IPS DF 6.9 (cell line): ENCODE measurements around the gene ITGA11.

Experiments used
- DNase-seq: peaks from one replicate; pipeline ENCODE4 v3.0.0-alpha.2; 2013; ENCODE audit warnings: low read depth, low spot score
- H3K27ac ChIP-seq: one replicate; pipeline ENCODE4 v1.5.1; 2013; ENCODE audit warnings: low read length, control low read depth
- H3K27me3 ChIP-seq: 2 replicates; pipeline ENCODE4 v1.6.1; 2013; ENCODE audit warnings: mild to moderate bottlenecking, low read length; ENCODE audit not compliant: control insufficient read depth, insufficient read depth
- H3K36me3 ChIP-seq: 2 replicates; pipeline ENCODE4 v1.6.1; 2013; ENCODE audit warnings: low read length; ENCODE audit not compliant: control insufficient read depth, insufficient read depth
- H3K4me1 ChIP-seq: 2 replicates; pipeline ENCODE4 v1.6.1; 2013; ENCODE audit warnings: low read length; ENCODE audit not compliant: control insufficient read depth, insufficient read depth
- H3K4me3 ChIP-seq: 2 replicates; pipeline ENCODE4 v1.5.1; 2013; ENCODE audit warnings: mild to moderate bottlenecking, low read length
- H3K9me3 ChIP-seq: 2 replicates; pipeline ENCODE4 v1.6.1; 2013; ENCODE audit warnings: low read length, inconsistent platforms; ENCODE audit not compliant: control insufficient read depth, insufficient read depth
- WGBS: extraction: QIAGEN DNeasy Blood & Tissue Kit; methylation state at CpG from one replicate; pipeline ENCODE4 v1.1.7; 2013; ENCODE audit warnings: mixed read lengths, missing lambda C conversion rate; ENCODE audit not compliant: insufficient read length, insufficient coverage; 5-methylcytosine and 5-hydroxymethylcytosine counted together

ITGA11 gene

GRCh38 chr15:68298882-68299381 is 133.0 kb downstream of the ITGA11 start:
- no peak for DNase-seq
- no CpG with 5 or more reads among the region's 6 CpGs for WGBS
- H3K27me3 ChIP-seq, result no peaks in the 10 kb centered on the region
- no peak overlapping the region for H3K4me3 ChIP-seq
- no peaks in the 10 kb centered on the region for H3K36me3 ChIP-seq
- H3K27ac ChIP-seq, result no peak overlapping the region
- H3K9me3 ChIP-seq, result no peaks in the 10 kb centered on the region
- H3K4me1 ChIP-seq, result peaks cover 1% of the 10 kb centered on the region; the same call in 1 of the 2 replicates

GRCh38 chr15:68298336-68298735 is 133.6 kb downstream of the ITGA11 start:
- no peaks in the 10 kb centered on the region for H3K4me1 ChIP-seq
- no CpG with 5 or more reads among the region's 3 CpGs for WGBS
- no peak overlapping the region for H3K4me3 ChIP-seq
- H3K27me3 ChIP-seq, result no peaks in the 10 kb centered on the region
- H3K27ac ChIP-seq, result no peak overlapping the region
- no peaks in the 10 kb centered on the region for H3K9me3 ChIP-seq
- DNase-seq, result no peak
- no peaks in the 10 kb centered on the region for H3K36me3 ChIP-seq

GRCh38 chr15:68295014-68295805 is 136.8 kb downstream of the ITGA11 start:
- H3K36me3 ChIP-seq, result peaks cover 6% of the 10 kb centered on the region; the same call in 1 of the 2 replicates
- whole genome bisulfite sequencing, result no CpG with 5 or more reads among the region's 4 CpGs

GRCh38 chr15:68292967-68293366 is 139.0 kb downstream of the ITGA11 start:
- H3K36me3 ChIP-seq, result peaks cover 6% of the 10 kb centered on the region; the same call in 1 of the 2 replicates
- H3K27ac ChIP-seq, result no peak overlapping the region
- H3K4me3 ChIP-seq, result no peak overlapping the region
- H3K4me1 ChIP-seq, result no peaks in the 10 kb centered on the region
- no peaks in the 10 kb centered on the region for H3K27me3 ChIP-seq
- no peak for DNase-seq
- H3K9me3 ChIP-seq, result no peaks in the 10 kb centered on the region

More at GRCh38 chr15:68295014-68295805, 136.8 kb downstream of the ITGA11 start:
- Histone ChIP-seq H3K9me3 (no peaks in the 10 kb centered on the region), H3K27ac (no peak overlapping the region), H3K4me1 (no peaks in the 10 kb centered on the region), H3K4me3 (no peak overlapping the region), H3K27me3 (no peaks in the 10 kb centered on the region)
- DNase-seq, result no peak

GRCh38 chr15:68292157-68292781 is 139.7 kb downstream of the ITGA11 start:
- Histone ChIP-seq H3K4me3 (no peak overlapping the region), H3K4me1 (no peaks in the 10 kb centered on the region), H3K27ac (no peak overlapping the region), H3K27me3 (no peaks in the 10 kb centered on the region), H3K36me3 (peaks cover 6% of the 10 kb centered on the region; the same call in 1 of the 2 replicates), H3K9me3 (no peaks in the 10 kb centered on the region)
- no peak for DNase-seq

- no CpG with 5 or more reads among the region's 8 CpGs for WGBS
- H3K4me1 ChIP-seq, result no peaks in the 10 kb centered on the region
Measured at GRCh38 chr15:68290715-68291114, 141.2 kb downstream of the ITGA11 start.

GRCh38 chr15:68289621-68290352 is 142.2 kb downstream of the ITGA11 start:
- WGBS, result no CpG with 5 or more reads among the region's 14 CpGs
- H3K27ac ChIP-seq, result no peak overlapping the region
- H3K36me3 ChIP-seq, result peaks cover 6% of the 10 kb centered on the region; the same call in 1 of the 2 replicates
- no peak for DNase-seq
- no peaks in the 10 kb centered on the region for H3K27me3 ChIP-seq
- H3K4me3 ChIP-seq, result no peak overlapping the region
- no peaks in the 10 kb centered on the region for H3K4me1 ChIP-seq
- no peaks in the 10 kb centered on the region for H3K9me3 ChIP-seq

More at GRCh38 chr15:68290715-68291114, 141.2 kb downstream of the ITGA11 start:
- no peaks in the 10 kb centered on the region for H3K27me3 ChIP-seq
- no peak overlapping the region for H3K4me3 ChIP-seq
- H3K36me3 ChIP-seq, result peaks cover 6% of the 10 kb centered on the region; the same call in 1 of the 2 replicates
- H3K27ac ChIP-seq, result no peak overlapping the region
- no peak for DNase-seq
- no peaks in the 10 kb centered on the region for H3K9me3 ChIP-seq

GRCh38 chr15:68289057-68289456 is 142.9 kb downstream of the ITGA11 start:
- H3K4me1 ChIP-seq, result no peaks in the 10 kb centered on the region
- H3K27me3 ChIP-seq, result no peaks in the 10 kb centered on the region
- DNase-seq, result no peak
- no peak overlapping the region for H3K4me3 ChIP-seq
- WGBS, result no CpG with 5 or more reads among the region's 2 CpGs
- no peak overlapping the region for H3K27ac ChIP-seq
- peaks cover 6% of the 10 kb centered on the region; the same call in 1 of the 2 replicates for H3K36me3 ChIP-seq
- no peaks in the 10 kb centered on the region for H3K9me3 ChIP-seq

- Histone ChIP-seq H3K4me3 (no peak overlapping the region), H3K36me3 (peaks cover 6% of the 10 kb centered on the region; the same call in 1 of the 2 replicates), H3K4me1 (peaks cover 4% of the 10 kb centered on the region; the same call in 1 of the 2 replicates), H3K9me3 (no peaks in the 10 kb centered on the region), H3K27me3 (no peaks in the 10 kb centered on the region), H3K27ac (no peak overlapping the region)
- no peak for DNase-seq
- WGBS, result no CpG with 5 or more reads among the region's 5 CpGs
Measured at GRCh38 chr15:68286256-68286655, 145.7 kb downstream of the ITGA11 start.

- no peak overlapping the region for H3K27ac ChIP-seq
- H3K36me3 ChIP-seq, result no peaks in the 10 kb centered on the region; the same call in 1 of the 2 replicates
- WGBS, result no CpG with 5 or more reads among the region's 5 CpGs
- no peak for DNase-seq
- H3K27me3 ChIP-seq, result no peaks in the 10 kb centered on the region
- H3K4me3 ChIP-seq, result no peak overlapping the region
- H3K4me1 ChIP-seq, result peaks cover 4% of the 10 kb centered on the region; the same call in 1 of the 2 replicates
- H3K9me3 ChIP-seq, result no peaks in the 10 kb centered on the region
Measured at GRCh38 chr15:68285259-68285980, 146.5 kb downstream of the ITGA11 start.
